ENCODE data around the gene ARHGEF18.
"Not testable (repeated sequence)": the region's sequence is repeated elsewhere in the genome, so short reads cannot be mapped to it uniquely, and the experiment has no call there.

ARHGEF18 gene

GRCh38 chr19:7349231-7349591 is 474 bp downstream of the ARHGEF18 start:
- DNase-seq (ENCODE audit: low spot score), result no peak

DNA sequence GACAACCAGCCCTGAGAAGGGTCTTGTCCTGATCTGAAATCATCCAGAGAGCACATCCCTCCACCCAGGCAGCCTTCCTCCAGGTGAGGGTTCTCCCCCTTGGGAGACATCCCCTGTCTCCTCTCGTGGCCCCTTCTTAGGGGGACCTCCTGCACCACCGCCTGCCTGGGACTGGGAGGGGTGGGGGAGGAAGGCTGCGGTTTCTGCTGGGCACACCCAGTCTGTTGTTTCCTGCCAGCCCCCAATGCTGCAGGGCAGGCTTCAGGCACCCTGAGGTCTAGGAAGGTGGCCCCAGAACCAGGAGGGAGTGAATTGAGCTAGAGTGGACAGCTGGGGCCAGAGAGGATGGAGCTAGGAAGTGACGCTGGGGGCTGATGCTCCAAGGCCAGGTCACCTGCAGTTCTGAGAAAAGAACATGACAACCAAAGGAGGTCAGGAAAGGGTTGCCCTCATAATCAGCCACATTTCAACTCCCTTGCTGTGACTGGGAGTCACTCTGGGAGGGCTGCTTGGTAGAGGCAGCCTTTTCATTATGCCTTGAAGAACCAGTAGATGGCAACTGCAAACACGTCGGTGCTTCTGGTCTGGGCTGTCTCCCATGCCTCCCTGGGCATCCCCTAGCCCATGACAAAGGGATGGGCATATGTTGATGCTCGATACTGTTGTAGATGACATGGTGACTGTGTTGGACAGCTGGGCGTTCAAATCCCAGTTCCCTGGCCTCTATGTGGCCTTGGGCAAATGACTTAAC is 1.4 kb downstream of the ARHGEF18 start:
- no peak for DNase-seq (ENCODE audit: low spot score)

- DNase-seq (ENCODE audit: low spot score), result no peak
Observed at GRCh38 chr19:7351861-7352260, 3.1 kb downstream of the ARHGEF18 start.

- DNase-seq (ENCODE audit: low spot score), result no peak
Observed at GRCh38 chr19:7355151-7355820, 6.5 kb downstream of the ARHGEF18 start.

DNA sequence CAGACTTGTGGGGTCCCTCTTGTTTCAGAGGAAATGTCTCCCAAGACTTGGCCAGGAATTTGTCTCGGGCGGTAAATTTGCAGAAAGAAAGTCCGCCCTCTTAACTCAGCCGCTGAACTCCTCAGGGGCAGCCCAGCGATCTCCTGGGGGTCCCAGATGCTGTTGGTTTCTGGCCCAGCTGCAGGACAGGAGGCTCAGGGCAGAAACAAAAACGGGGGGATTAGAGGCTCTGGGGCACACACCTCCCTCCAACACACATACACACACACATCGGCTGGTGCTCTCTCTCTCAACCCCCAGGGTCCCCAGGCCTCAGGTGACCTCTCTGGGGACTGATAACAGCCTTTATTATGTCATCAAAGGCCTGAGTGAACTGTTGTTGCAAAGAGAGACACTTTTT is 7.1 kb downstream of the ARHGEF18 start:
- DNase-seq (ENCODE audit: low spot score), result no peak

GRCh38 chr19:7356899-7357627 is 8.3 kb downstream of the ARHGEF18 start:
- no peak for DNase-seq (ENCODE audit: low spot score)

DNA sequence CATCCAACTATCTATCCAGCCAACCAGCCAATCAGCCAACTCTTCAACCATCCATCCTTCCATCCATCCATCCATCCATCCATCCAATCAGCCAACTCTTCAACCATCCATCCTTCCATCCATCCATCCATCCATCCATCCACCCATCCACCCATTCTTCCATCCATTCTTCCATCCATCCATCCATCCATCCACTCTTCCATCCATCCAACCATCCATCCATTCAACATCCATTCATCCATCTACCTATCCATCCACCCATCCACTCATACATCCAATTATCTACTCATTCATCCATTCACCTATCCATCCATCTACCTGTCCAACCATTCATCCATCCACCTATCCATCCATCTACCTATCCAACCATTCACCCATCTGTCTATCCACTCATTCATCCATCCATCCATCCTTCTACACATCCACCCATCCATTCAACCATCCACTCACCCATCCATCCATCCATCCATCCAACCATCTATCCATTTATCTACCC is 9.4 kb downstream of the ARHGEF18 start:
- no peak for DNase-seq (ENCODE audit: low spot score)

DNA sequence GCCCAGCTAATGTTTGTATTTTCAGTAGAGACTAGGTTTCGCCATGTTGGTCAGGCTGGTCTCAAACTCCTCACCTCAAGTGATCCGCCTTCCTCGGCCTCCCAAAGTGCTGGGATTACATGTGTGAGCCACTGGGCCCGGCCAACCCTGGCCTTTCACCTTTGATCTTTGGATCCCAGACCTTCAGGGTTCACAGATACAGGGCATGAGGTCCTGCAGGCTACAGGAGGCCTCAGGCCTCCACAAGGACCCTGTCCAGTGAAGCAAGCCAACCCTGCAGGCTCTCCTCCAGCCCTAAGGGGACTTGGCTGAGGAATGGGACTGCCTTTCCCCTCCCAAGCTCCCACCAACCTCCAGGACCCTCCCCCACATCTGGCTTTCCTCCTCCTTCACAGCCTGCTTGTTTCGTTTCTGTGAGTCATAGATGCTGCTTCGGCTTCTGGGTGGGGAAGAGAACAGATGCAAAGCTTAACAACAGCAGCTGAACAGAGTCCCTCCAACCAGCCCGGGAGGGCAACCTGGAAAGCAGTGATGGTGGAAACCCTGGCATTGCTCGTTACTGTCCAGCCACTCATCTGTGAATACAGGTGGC is 11.8 kb downstream of the ARHGEF18 start:
- DNase-seq (ENCODE audit: low spot score), result no peak

GRCh38 chr19:7363225-7363624 is 14.5 kb downstream of the ARHGEF18 start:
- DNase-seq (ENCODE audit: low spot score), result no peak

DNA sequence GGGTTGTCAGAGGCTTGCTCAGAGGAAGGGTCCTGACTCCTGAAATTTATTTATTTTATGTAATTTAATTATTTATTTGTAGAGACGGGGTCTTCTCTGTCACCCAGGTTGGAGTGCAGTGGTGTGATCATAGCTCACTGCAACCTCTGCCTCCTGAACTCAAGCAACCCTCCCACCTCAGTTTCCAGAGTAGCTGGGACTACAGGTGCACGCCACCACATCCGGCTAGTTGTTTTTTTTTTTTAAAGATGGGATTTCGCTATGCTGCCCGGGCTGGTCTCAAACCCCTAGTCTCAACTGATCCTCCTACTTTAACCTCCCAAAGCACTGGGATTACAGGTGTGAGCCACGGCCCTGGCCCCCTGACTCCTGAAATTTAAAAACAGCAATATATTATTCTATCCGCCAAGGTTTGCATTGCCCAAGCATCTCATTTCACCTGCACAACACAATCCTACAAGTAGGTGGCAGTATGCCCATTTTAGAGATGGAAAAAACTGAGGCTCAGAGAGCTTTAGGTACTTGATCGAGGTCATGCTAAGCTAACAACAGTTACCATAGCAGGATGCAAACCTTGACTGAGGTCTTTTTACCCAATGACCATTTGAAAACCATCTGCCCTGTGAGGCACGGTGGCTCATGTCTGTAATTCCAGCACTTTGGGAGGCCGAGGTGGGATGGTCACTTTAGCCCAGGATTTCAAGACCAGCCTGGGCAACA is 18.1 kb downstream of the ARHGEF18 start:
- DNase-seq (ENCODE audit: low spot score), result peak; percentile 18

DNA sequence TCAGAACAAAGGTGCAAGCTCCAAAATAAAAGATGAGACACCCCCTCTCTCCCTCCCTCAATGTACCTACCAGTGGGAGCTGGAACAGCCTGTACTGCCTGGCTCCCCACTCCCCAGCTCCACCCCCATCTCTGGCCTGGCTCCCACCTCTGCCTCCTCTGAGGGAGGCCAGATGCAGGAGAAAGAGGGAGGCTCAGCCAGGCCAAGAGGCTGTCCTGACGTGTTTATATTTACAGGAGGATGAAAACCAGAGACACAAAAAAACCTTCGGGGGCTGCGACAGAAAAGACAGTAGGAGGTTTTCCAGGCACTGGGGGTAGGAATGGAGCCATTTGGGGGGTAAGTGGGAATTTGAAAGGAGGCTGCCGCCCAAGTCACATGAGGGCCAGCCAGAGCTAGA is 19.7 kb downstream of the ARHGEF18 start:
- DNase-seq (ENCODE audit: low spot score), result no peak

- DNase-seq (ENCODE audit: low spot score), result not testable (repeated sequence)
Observed at GRCh38 chr19:7368866-7369265, 20.1 kb downstream of the ARHGEF18 start.

DNA sequence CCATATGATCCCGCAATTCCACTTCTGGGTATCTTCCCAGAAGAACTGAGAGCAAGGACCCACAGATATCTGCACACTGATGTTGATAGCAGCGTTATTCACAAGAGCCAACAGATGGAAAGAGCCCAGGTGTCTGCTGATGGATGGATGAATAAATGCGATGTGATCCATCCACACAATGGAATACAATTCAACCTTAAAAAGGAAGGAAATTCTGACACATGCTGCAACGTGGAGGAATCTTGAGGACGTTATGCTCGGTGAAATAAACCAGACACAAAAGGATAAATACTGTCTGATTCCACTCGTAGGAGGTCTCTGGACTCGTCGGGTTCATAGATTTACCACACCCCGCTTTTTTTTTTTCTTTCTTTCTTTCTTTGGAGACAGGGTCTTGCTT is 21.8 kb downstream of the ARHGEF18 start:
- no peak for DNase-seq (ENCODE audit: low spot score)

DNA sequence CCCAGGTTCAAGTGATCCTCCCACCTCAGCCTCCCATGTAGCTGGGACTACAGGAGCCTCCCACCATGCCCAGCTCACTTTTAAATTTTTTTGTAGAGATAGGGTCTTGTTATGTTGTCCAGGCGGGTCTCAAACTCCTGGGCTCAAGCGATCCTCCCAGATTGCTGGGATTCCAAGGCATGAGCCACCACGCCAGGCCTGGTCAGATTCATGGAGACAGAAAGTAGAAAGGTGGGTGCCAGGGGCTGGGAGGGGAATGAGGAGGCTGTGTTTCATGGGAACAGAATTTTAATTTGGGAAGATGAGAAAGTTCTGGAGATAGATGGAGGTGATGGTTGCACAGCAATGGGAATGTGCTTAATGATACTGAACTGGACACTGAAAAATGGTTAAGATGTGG is 22.3 kb downstream of the ARHGEF18 start:
- DNase-seq (ENCODE audit: low spot score), result no peak

GRCh38 chr19:7372810-7373209 is 24.1 kb downstream of the ARHGEF18 start:
- DNase-seq (ENCODE audit: low spot score), result no peak

DNA sequence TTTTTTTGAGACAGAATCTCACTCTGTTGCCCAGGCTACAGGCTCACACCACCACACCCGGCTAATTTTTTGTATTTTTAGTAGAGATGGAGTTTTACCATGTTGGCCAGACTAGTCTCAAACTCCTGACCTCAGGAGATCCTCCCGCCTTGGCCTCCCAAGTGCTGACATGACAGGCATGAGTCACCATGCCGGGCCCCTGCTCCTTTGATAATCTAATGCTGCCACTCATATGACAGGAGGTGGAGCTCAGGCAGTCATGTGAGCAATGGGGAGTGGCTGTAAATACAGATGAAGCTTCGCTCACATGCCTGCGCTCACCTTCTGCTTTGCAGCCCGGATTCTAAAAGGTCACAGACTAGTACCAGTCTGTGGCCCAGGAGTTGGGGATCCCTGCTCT is 25.1 kb downstream of the ARHGEF18 start:
- DNase-seq (ENCODE audit: low spot score), result no peak

DNA sequence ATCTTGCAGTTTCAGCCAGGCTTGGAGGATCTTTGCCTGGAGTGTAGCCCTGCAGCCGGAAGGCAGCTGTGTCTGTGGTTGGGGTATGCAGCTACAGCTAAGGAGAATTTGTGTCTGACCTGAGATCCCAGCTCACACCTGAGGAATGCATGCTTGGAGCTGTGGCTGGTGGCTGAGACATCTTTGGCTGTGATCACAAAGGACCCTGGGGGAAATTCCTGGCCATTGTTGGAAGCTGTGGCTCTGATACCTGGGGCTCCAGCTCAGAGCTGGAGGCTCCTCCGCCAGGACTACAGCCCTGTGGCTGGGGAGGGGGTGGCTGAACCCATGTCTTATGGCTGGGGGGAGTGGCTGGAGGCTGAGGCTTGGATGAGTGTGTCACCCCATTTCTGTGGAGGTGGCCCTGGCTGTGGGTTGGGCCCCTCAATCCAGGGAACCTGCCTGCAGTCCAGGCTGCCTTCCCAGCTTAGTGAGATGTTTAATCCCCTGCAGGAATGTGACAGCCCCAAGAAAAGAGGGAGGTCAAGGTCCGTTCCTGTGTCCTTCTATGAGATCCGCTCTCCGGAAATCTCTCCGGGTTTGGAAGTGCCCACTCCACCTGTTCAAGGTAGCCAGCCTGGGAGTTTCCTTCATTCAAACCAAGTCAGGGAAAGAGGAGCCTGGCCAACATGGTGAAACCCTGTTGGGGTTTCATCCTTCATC is 27.6 kb downstream of the ARHGEF18 start:
- DNase-seq (ENCODE audit: low spot score), result no peak

GRCh38 chr19:7377196-7377595 is 28.5 kb downstream of the ARHGEF18 start:
- DNase-seq (ENCODE audit: low spot score), result no peak

- DNase-seq (ENCODE audit: low spot score), result no peak
Observed at GRCh38 chr19:7381073-7381390, 32.3 kb downstream of the ARHGEF18 start.

- DNase-seq (ENCODE audit: low spot score), result no peak
Observed at GRCh38 chr19:7382694-7383093, 34.0 kb downstream of the ARHGEF18 start.

GRCh38 chr19:7383284-7383683 is 34.5 kb downstream of the ARHGEF18 start:
- no peak for DNase-seq (ENCODE audit: low spot score)

Measured in cerebellar cortex (tissue), 1 donor.